Natural killer cell treated with Interleukin-12 subunit alpha and Interleukin-12 subunit beta and Interleukin-15 and Interleukin-18, amount 100 ng/mL, for 72 hours (primary cell): Measurements from ENCODE around the gene BTBD1. TPM values are rescaled to one million over a fixed set of nuclear protein-coding genes. Genes with fewer than 3 reads are reported as not detected.
A peak's percentile ranks its signal among the peaks of the same experiment; 100 is the strongest.
"Not testable (repeated sequence)": the region's sequence is repeated elsewhere in the genome, so short reads cannot be mapped to it uniquely, and the experiment has no call there.

Experiments
- ATAC-seq, 2 donors: fragments of 150-1000 bp; cut with Tn5 transposase in 1 of 2; sonication (Bioruptor Pico), chemical (Tn5 transposase) in 1 of 2; 2 replicates each; pipeline ENCODE4 v1.10.0; 2021
- DNase-seq: peaks from one replicate; pipeline ENCODE4 v3.0.0; 2022; ENCODE audit warnings: low spot score
- H3K27ac Mint-ChIP-seq, 2 donors: 1 replicate in 1 of 2; 2 replicates in 1 of 2; pipeline ENCODE4 v1.8.0; 2022; ENCODE audit warnings: mixed read lengths in 2 of 2, mild to moderate bottlenecking in 1 of 2, moderate library complexity in 1 of 2
- H3K27me3 Mint-ChIP-seq, 2 donors: 1 replicate in 1 of 2; 2 replicates in 1 of 2; pipeline ENCODE4 v1.8.0; 2022; ENCODE audit warnings: mixed read lengths in 2 of 2
- H3K36me3 Mint-ChIP-seq: one replicate; pipeline ENCODE4 v1.8.0; 2022; ENCODE audit warnings: mixed read lengths
- H3K4me1 Mint-ChIP-seq, 2 donors: 1 replicate in 1 of 2; 2 replicates in 1 of 2; pipeline ENCODE4 v1.8.0; 2022; ENCODE audit warnings: low read depth in 2 of 2, mixed read lengths in 2 of 2, mild to moderate bottlenecking in 1 of 2
- H3K4me3 Mint-ChIP-seq: one replicate; pipeline ENCODE4 v1.8.0; 2022; ENCODE audit warnings: mixed read lengths
- H3K9me3 Mint-ChIP-seq: 2 replicates; pipeline ENCODE4 v1.8.0; 2022; ENCODE audit warnings: mixed read lengths
- total RNA-seq, 2 donors: library from RNA; stranded (reverse); gene quantifications; one replicate each; pipeline ENCODE4 v1.2.3, GENCODE V29; 2022

Gene BTBD1
- total RNA-seq, 2 donors from 2014 or later: 63.3 to 71.9 TPM

GRCh38 chr15:83062768-83063180 is 4.3 kb downstream of the BTBD1 start:
- no peak overlapping the region for H3K4me3 Mint-ChIP-seq
- peaks cover 11% of the 10 kb centered on the region for H3K36me3 Mint-ChIP-seq
- no peak overlapping the region for H3K27ac Mint-ChIP-seq
- DNase-seq (no peak), ATAC-seq (no peak)
- no peaks in the 10 kb centered on the region for H3K27me3 Mint-ChIP-seq
- H3K4me1 Mint-ChIP-seq: peaks cover 6 to 18% of the 10 kb centered on the region in 2 donors
- H3K9me3 Mint-ChIP-seq: no peaks in the 10 kb centered on the region

- H3K27me3 Mint-ChIP-seq: no peaks in the 10 kb centered on the region
- no peak for DNase-seq
- no peaks in the 10 kb centered on the region for H3K9me3 Mint-ChIP-seq
- no peak overlapping the region for H3K4me3 Mint-ChIP-seq
- ATAC-seq: no peak
- peaks cover 11% of the 10 kb centered on the region for H3K36me3 Mint-ChIP-seq
- no peak overlapping the region for H3K27ac Mint-ChIP-seq
- peaks cover 16 to 26% of the 10 kb centered on the region in 2 donors for H3K4me1 Mint-ChIP-seq
These were observed 5.4 kb downstream of the BTBD1 start for GRCh38 chr15:83061680-83062079.

GRCh38 chr15:83057696-83058376 is 9.2 kb downstream of the BTBD1 start:
- H3K4me1 Mint-ChIP-seq: peaks cover 19 to 25% of the 10 kb centered on the region in 2 donors
- no peak for ATAC-seq
- H3K27me3 Mint-ChIP-seq: no peaks in the 10 kb centered on the region
- DNase-seq: no peak
- no peak overlapping the region for H3K4me3 Mint-ChIP-seq
- no peaks in the 10 kb centered on the region for H3K9me3 Mint-ChIP-seq
- H3K36me3 Mint-ChIP-seq: no peaks in the 10 kb centered on the region
- peak overlapping the region in 1 of 2 donors; percentile 32 for H3K27ac Mint-ChIP-seq

- Mint-ChIP-seq H3K4me1 (peaks cover 19 to 25% of the 10 kb centered on the region in 2 donors), H3K27ac (no peak overlapping the region), H3K4me3 (no peak overlapping the region), H3K36me3 (no peaks in the 10 kb centered on the region), H3K9me3 (no peaks in the 10 kb centered on the region), H3K27me3 (no peaks in the 10 kb centered on the region)
- DNase-seq (no peak), ATAC-seq (no peak)
These were observed 10.1 kb downstream of the BTBD1 start for GRCh38 chr15:83057002-83057401.

GRCh38 chr15:83053151-83053550 is 13.9 kb downstream of the BTBD1 start:
- ATAC-seq: no peak
- no peak overlapping the region for H3K27ac Mint-ChIP-seq
- H3K36me3 Mint-ChIP-seq: peaks cover 11% of the 10 kb centered on the region
- no peaks in the 10 kb centered on the region for H3K9me3 Mint-ChIP-seq
- no peak for DNase-seq
- no peaks in the 10 kb centered on the region for H3K27me3 Mint-ChIP-seq
- no peak overlapping the region for H3K4me3 Mint-ChIP-seq
- peaks cover 19 to 29% of the 10 kb centered on the region in 2 donors for H3K4me1 Mint-ChIP-seq

GRCh38 chr15:83046558-83047127 is 20.4 kb downstream of the BTBD1 start:
- Mint-ChIP-seq H3K4me1 (peaks cover 27 to 33% of the 10 kb centered on the region in 2 donors), H3K9me3 (no peaks in the 10 kb centered on the region), H3K4me3 (no peak overlapping the region), H3K27me3 (no peaks in the 10 kb centered on the region), H3K36me3 (peaks cover 37% of the 10 kb centered on the region), H3K27ac (peak overlapping the region; percentile 3 to 10)
- no peak for DNase-seq
- no peak for ATAC-seq

- no peak overlapping the region for H3K27ac Mint-ChIP-seq
- H3K27me3 Mint-ChIP-seq: no peaks in the 10 kb centered on the region
- H3K4me3 Mint-ChIP-seq: no peak overlapping the region
- ATAC-seq: no peak
- peaks cover 42% of the 10 kb centered on the region for H3K36me3 Mint-ChIP-seq
- DNase-seq: no peak
- H3K4me1 Mint-ChIP-seq: peaks cover 35 to 38% of the 10 kb centered on the region in 2 donors
- no peaks in the 10 kb centered on the region for H3K9me3 Mint-ChIP-seq
These were observed 22.9 kb downstream of the BTBD1 start for GRCh38 chr15:83044156-83044555.

GRCh38 chr15:83039206-83039605 is 27.8 kb downstream of the BTBD1 start:
- no peaks in the 10 kb centered on the region for H3K9me3 Mint-ChIP-seq
- H3K4me1 Mint-ChIP-seq: peaks cover 42 to 62% of the 10 kb centered on the region in 2 donors
- H3K27me3 Mint-ChIP-seq: no peaks in the 10 kb centered on the region
- ATAC-seq (no peak), DNase-seq (no peak)
- no peak overlapping the region for H3K4me3 Mint-ChIP-seq
- H3K36me3 Mint-ChIP-seq: peaks cover 43% of the 10 kb centered on the region
- H3K27ac Mint-ChIP-seq: peak overlapping the region; percentile 83 to 91

GRCh38 chr15:83036253-83036652 is 30.8 kb downstream of the BTBD1 start:
- H3K4me3 Mint-ChIP-seq: peak overlapping the region; percentile 82
- no peak for DNase-seq
- H3K4me1 Mint-ChIP-seq: peaks cover 43 to 52% of the 10 kb centered on the region in 2 donors
- H3K27ac Mint-ChIP-seq: peak overlapping the region; percentile 83 to 91
- no peaks in the 10 kb centered on the region for H3K27me3 Mint-ChIP-seq
- peaks cover 40% of the 10 kb centered on the region for H3K36me3 Mint-ChIP-seq
- H3K9me3 Mint-ChIP-seq: no peaks in the 10 kb centered on the region
- ATAC-seq: peak in 1 of 2 donors; percentile 88

- H3K36me3 Mint-ChIP-seq: peaks cover 17% of the 10 kb centered on the region
- H3K9me3 Mint-ChIP-seq: not testable (repeated sequence)
These were observed 35.8 kb downstream of the BTBD1 start for GRCh38 chr15:83031234-83031633.

GRCh38 chr15:83030021-83030420 is 37.0 kb downstream of the BTBD1 start:
- no peak for ATAC-seq
- Mint-ChIP-seq H3K9me3 (no peaks in the 10 kb centered on the region), H3K27ac (no peak overlapping the region), H3K36me3 (peaks cover 16% of the 10 kb centered on the region), H3K27me3 (no peaks in the 10 kb centered on the region), H3K4me3 (no peak overlapping the region), H3K4me1 (peaks cover 16 to 17% of the 10 kb centered on the region in 2 donors)
- DNase-seq: no peak

More at GRCh38 chr15:83031234-83031633, 35.8 kb downstream of the BTBD1 start:
- H3K27me3 Mint-ChIP-seq, DNase-seq, ATAC-seq, H3K27ac Mint-ChIP-seq, H3K4me3 Mint-ChIP-seq: not testable (repeated sequence)
- peaks cover 21 to 26% of the 10 kb centered on the region in 2 donors for H3K4me1 Mint-ChIP-seq

GRCh38 chr15:83018436-83018835 is 48.6 kb downstream of the BTBD1 start:
- Mint-ChIP-seq H3K27ac (no peak overlapping the region), H3K9me3 (no peaks in the 10 kb centered on the region), H3K27me3 (no peaks in the 10 kb centered on the region), H3K4me1 (peaks cover 9 to 11% of the 10 kb centered on the region in 2 donors), H3K4me3 (no peak overlapping the region), H3K36me3 (peaks cover 6% of the 10 kb centered on the region)
- ATAC-seq: no peak
- DNase-seq: no peak

- Mint-ChIP-seq H3K9me3 (peaks cover 5% of the 10 kb centered on the region), H3K4me1 (peaks cover 22 to 23% of the 10 kb centered on the region in 2 donors), H3K4me3 (no peak overlapping the region), H3K27me3 (no peaks in the 10 kb centered on the region), H3K27ac (no peak overlapping the region), H3K36me3 (peaks cover 6% of the 10 kb centered on the region)
- DNase-seq: no peak
- no peak for ATAC-seq
These were observed 50.1 kb downstream of the BTBD1 start for GRCh38 chr15:83016906-83017305.

- peaks cover 5% of the 10 kb centered on the region for H3K9me3 Mint-ChIP-seq
- H3K27ac Mint-ChIP-seq: peak overlapping the region in 1 of 2 donors; percentile 28
- H3K4me3 Mint-ChIP-seq: no peak overlapping the region
- H3K27me3 Mint-ChIP-seq: no peaks in the 10 kb centered on the region
- H3K36me3 Mint-ChIP-seq: peaks cover 10% of the 10 kb centered on the region
- no peak for DNase-seq
- H3K4me1 Mint-ChIP-seq: peaks cover 34% of the 10 kb centered on the region in 2 donors
- ATAC-seq: no peak
These were observed 51.7 kb downstream of the BTBD1 start for GRCh38 chr15:83015361-83015760.
